ENCODE results near the gene UBR4.

Gene UBR4

GRCh38 chr1:19033926-19034680 lies 176.0 kb downstream of the UBR4 start:
- Histone ChIP-seq H3K27ac (no peak overlapping the region), H3K4me3 (ENCODE audit: low read depth in 1 of 2, low read length in 1 of 2) (no peak overlapping the region), H3K27me3 (peaks cover 33% of the 10 kb centered on the region), H3K9me3 (no peaks in the 10 kb centered on the region), H3K36me3 (no peaks in the 10 kb centered on the region), H3K4me1 (ENCODE audit: control insufficient read depth in 1 of 2, insufficient read depth in 1 of 2, low read depth in 1 of 2, low read length in 1 of 2) (no peaks in the 10 kb centered on the region)
- TF ChIP-seq, protein P1, sequence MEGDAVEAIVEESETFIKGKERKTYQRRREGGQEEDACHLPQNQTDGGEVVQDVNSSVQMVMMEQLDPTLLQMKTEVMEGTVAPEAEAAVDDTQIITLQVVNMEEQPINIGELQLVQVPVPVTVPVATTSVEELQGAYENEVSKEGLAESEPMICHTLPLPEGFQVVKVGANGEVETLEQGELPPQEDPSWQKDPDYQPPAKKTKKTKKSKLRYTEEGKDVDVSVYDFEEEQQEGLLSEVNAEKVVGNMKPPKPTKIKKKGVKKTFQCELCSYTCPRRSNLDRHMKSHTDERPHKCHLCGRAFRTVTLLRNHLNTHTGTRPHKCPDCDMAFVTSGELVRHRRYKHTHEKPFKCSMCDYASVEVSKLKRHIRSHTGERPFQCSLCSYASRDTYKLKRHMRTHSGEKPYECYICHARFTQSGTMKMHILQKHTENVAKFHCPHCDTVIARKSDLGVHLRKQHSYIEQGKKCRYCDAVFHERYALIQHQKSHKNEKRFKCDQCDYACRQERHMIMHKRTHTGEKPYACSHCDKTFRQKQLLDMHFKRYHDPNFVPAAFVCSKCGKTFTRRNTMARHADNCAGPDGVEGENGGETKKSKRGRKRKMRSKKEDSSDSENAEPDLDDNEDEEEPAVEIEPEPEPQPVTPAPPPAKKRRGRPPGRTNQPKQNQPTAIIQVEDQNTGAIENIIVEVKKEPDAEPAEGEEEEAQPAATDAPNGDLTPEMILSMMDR (IDR thresholded peaks at IDR 0.05) = no peak

GRCh38 chr1:19033515-19033839 lies 176.6 kb downstream of the UBR4 start:
- Histone ChIP-seq H3K27me3 (peaks cover 36% of the 10 kb centered on the region), H3K27ac (no peak overlapping the region), H3K4me1 (ENCODE audit: control insufficient read depth in 1 of 2, insufficient read depth in 1 of 2, low read depth in 1 of 2, low read length in 1 of 2) (no peaks in the 10 kb centered on the region), H3K4me3 (ENCODE audit: low read depth in 1 of 2, low read length in 1 of 2) (no peak overlapping the region), H3K36me3 (no peaks in the 10 kb centered on the region), H3K9me3 (no peaks in the 10 kb centered on the region)
- TF ChIP-seq, protein P1 (IDR thresholded peaks at IDR 0.05) = no peak

GRCh38 chr1:19032701-19033514 lies 177.2 kb downstream of the UBR4 start:
- no peaks in the 10 kb centered on the region for H3K4me1 ChIP-seq (ENCODE audit: control insufficient read depth in 1 of 2, insufficient read depth in 1 of 2, low read depth in 1 of 2, low read length in 1 of 2)
- H3K4me3 ChIP-seq (ENCODE audit: low read depth in 1 of 2, low read length in 1 of 2) = no peak overlapping the region
- H3K36me3 ChIP-seq = no peaks in the 10 kb centered on the region
- H3K27ac ChIP-seq = no peak overlapping the region
- TF ChIP-seq, protein P1 (IDR thresholded peaks at IDR 0.05) = no peak
- H3K27me3 ChIP-seq = peaks cover 36% of the 10 kb centered on the region
- no peaks in the 10 kb centered on the region for H3K9me3 ChIP-seq

GRCh38 chr1:19032413-19032695 lies 177.7 kb downstream of the UBR4 start:
- Histone ChIP-seq H3K36me3 (no peaks in the 10 kb centered on the region), H3K4me3 (ENCODE audit: low read depth in 1 of 2, low read length in 1 of 2) (no peak overlapping the region), H3K4me1 (ENCODE audit: control insufficient read depth in 1 of 2, insufficient read depth in 1 of 2, low read depth in 1 of 2, low read length in 1 of 2) (no peaks in the 10 kb centered on the region), H3K27ac (no peak overlapping the region), H3K27me3 (peaks cover 41% of the 10 kb centered on the region), H3K9me3 (no peaks in the 10 kb centered on the region)
- TF ChIP-seq, protein P1 (IDR thresholded peaks at IDR 0.05) = no peak

DNA sequence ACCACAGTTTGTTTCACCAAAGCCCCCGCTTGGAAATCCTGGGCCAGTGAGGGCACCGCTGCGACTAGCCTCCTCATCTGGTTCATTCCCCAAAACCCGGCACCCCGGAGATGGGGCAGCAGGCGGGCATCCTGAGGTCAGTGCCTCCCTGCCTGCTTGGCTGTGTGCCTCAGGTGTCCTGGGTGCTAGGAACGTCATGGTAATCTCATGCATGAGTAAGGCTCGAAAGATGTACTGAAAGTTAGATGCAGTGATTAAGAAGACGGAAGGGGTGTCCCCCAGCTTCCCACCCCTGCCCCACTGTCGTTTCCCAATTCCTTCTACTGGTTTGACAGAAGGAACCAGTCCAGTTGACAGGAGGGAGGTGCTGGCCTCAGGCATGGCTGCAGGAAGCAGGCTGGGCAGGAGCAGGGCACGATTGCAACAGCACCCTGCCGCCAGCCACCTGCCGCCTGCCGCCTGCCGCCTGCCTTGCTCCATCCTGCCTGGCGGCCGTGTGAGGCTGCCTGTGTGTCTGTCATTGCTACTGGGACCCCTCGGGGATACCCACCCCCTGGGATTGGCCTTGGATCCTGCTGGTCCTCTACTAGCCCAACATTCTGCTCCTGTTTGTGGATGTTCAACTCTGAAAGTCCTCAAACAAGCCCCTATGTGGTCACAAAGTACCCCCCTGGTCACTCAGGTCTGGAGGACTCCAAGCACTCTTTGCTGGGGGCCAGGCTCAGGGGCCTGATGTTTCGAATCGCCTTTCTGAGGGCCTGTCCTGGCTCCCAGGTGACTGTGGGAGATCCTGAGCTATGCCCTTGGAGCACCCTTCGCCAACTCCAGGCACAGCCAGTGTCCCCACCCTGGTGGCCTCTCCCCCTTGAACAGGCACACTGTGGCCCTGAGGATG lies 180.6 kb downstream of the UBR4 start:
- H3K4me1 ChIP-seq (ENCODE audit: control insufficient read depth in 1 of 2, insufficient read depth in 1 of 2, low read depth in 1 of 2, low read length in 1 of 2) = no peaks in the 10 kb centered on the region
- no peaks in the 10 kb centered on the region for H3K36me3 ChIP-seq
- no peaks in the 10 kb centered on the region for H3K9me3 ChIP-seq
- peaks cover 60% of the 10 kb centered on the region for H3K27me3 ChIP-seq
- TF ChIP-seq, protein P1 (IDR thresholded peaks at IDR 0.05) = no peak
- no peak overlapping the region for H3K4me3 ChIP-seq (ENCODE audit: low read depth in 1 of 2, low read length in 1 of 2)
- H3K27ac ChIP-seq = no peak overlapping the region

All from neutrophil (primary cell).